Measurements from ENCODE around the gene RNF128.

RNF128 gene, protein sequence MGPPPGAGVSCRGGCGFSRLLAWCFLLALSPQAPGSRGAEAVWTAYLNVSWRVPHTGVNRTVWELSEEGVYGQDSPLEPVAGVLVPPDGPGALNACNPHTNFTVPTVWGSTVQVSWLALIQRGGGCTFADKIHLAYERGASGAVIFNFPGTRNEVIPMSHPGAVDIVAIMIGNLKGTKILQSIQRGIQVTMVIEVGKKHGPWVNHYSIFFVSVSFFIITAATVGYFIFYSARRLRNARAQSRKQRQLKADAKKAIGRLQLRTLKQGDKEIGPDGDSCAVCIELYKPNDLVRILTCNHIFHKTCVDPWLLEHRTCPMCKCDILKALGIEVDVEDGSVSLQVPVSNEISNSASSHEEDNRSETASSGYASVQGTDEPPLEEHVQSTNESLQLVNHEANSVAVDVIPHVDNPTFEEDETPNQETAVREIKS

DNA sequence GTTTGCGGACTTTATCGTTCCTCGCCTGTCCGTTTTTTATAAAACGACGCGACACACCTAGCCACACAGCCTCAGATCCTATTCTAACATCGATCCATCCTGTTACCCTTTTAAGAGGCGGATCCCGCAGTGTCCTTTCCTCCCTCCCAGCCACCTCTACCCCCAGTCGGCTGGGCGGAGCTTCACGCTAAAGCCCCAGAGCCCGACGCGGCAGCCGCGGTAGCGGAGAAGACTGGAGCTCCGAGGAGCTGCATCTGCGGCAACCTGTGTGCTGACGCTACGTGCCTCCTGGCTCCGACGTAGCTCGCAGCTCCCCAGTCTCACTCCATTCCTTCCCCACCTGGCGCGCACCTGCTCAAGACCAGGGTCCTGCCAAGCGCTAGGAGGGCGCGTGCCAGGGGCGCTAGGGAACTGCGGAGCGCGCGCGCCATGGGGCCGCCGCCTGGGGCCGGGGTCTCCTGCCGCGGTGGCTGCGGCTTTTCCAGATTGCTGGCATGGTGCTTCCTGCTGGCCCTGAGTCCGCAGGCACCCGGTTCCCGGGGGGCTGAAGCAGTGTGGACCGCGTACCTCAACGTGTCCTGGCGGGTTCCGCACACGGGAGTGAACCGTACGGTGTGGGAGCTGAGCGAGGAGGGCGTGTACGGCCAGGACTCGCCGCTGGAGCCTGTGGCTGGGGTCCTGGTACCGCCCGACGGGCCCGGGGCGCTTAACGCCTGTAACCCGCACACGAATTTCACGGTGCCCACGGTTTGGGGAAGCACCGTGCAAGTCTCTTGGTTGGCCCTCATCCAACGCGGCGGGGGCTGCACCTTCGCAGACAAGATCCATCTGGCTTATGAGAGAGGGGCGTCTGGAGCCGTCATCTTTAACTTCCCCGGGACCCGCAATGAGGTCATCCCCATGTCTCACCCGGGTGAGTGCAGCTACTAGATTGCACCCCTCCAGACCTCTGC, at the start of gene RNF128:
RNF128 (plus strand) TSS at position 217 of the 953 bp plus-strand sequence; CDS start at position 430, 213 bp downstream.
- peak; percentile 20 to 78 for DNase-seq

GRCh38 chrX:106680716-106681115, 45.8 kb upstream of the RNF128 start:
- DNase-seq: peak in 1 of 2 experiments; percentile 1

DNA sequence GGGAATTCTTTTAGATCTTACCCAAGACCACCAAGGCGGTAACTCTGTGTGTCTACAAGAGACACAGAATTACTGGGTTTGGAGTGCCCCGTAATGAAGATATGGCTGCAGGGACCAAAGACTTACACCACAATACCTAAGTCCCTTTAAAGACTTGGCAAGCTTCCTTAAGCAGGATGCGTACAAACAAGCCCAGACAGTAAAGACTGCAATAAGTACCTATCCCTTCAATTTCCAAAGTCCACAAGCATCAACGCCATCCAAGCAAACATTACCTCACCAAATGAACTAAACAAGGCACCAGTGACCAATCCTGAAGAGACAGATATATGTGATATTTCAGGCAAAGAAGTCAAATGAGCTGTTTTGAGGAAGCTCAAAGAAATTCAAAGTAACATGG, 42.3 kb upstream of the RNF128 start:
- no peak for DNase-seq

DNA sequence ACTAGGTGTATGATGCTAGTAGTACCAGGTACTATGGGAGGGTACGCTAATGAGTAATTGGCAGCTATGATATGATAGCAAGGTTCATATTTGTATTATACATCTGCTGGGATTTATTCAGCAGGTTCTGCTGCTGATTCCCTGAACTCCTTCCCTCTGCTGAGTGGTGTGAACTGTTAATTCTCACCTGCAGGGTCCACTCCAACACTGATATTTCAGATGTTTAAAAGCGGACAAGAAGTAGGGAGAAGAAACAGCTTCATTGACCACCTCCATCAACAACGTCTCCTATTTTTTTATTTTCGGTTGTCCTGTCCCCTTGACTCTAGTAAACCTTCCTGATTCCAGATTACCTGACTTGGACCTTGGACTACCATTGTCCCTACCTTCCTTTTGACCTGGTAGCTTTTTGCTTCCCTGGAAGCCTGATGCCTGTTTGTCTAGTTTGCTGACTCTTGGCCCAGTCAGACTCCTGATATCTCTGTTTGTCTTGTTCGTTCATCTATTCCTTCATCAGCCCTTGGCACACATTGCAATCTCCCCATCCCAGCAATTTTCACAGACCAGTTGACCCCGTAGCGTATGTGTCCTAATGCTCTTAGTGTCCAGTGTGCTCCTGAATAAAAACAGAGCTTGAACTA, 34.0 kb upstream of the RNF128 start:
- DNase-seq: no peak

GRCh38 chrX:106696502-106696901, 30.0 kb upstream of the RNF128 start:
- DNase-seq: no peak

- no peak for DNase-seq
Measured at GRCh38 chrX:106698693-106699092, 27.8 kb upstream of the RNF128 start.

DNA sequence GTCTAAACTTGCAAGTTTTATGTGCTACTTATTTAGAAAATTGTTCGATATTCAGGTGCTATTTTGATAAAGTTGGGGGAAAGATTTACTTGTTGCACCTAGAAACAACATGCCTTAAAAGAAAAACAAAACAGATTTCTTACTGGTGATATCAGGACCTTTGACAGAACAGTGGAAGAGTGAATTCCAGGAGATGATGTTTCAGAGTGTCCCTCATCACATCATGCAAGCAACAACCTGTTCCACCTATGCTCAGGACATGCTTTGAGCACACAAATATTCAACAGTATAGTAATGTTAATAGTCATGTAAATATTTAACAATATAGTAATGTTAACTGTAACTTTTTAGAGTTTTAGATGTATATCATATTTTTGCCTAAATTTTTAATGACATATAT, 23.9 kb upstream of the RNF128 start:
- DNase-seq: no peak

DNA sequence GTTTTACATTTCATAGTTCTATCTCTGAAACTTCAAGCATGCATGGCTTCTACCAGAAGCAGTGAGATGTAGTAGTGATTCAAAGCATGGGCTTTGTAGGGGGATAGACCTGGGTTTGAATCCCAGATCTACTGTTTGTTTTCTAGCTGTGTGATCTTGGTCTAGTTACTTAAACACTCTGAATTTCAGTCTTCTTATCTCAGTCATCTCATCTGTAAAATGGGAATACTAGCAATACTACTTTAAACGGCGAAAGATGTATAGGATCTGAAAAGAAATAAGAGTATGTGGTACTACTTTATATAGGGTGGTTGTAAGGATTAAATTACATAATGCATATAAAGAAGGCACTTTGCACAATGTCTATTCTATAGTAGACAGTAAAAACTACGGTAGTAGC, 20.0 kb upstream of the RNF128 start:
- DNase-seq: no peak

- DNase-seq: no peak
Measured at GRCh38 chrX:106707771-106708454, 18.6 kb upstream of the RNF128 start.

GRCh38 chrX:106710771-106711170, 15.7 kb upstream of the RNF128 start:
- no peak for DNase-seq

- no peak for DNase-seq
Measured at GRCh38 chrX:106711375-106711774, 15.1 kb upstream of the RNF128 start.

DNA sequence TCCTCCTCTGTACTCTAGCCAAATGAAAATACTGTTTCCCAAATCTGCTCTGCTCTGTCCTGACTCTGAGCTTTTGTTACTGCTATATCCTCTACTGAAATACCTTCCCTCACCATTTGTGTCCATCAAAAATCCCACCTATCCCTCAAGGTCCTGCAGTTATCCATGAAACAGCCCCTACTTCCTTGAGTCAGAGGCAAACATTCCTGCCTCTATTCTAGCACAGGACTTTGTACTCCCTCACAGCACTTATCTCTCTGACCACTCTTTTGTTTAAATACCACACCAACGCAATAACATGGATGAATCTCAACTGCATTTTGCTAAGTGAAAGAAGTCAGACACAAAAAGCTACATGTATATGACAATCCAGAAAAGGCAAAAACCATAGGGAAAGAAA, 10.5 kb upstream of the RNF128 start:
- no peak for DNase-seq

DNA sequence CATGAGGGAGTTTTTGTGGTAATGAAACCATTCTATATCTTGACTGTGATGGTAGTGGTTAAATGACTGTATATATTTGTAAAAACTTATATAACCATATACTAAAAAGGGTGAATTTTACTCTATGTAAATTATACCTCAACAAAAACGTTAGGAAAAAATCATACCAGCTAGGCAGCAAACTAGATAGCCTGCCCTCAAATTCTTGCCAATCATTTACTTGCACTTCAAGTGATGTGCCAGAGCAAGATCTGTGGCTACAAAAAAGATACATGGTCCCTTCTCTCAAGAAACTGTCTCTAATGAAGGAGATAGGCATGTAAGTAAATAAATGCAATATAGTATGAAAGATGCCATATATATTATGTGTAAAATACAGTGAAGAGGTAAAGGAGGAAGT, 10.0 kb upstream of the RNF128 start:
- no peak for DNase-seq

DNA sequence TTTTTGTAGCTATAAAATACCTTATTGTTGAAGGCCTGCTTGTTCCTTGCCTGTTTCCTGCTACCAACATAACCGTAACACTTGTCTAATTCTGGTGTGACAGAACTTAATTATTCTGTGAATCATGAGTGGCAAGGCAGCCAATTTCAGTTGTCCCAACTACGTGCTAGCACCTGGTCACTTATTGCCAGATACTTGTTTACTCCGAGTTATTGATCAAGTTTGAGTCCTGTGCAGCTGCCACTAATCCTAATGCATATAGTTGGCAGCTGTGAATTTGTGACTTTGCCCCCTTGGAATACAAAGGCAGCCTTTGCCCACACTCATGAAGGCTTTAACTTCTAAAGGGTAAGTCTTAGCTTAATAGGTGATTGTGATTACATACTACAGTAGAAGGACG, 7.8 kb upstream of the RNF128 start:
- no peak for DNase-seq

GRCh38 chrX:106725931-106726330, 570 bp upstream of the RNF128 start:
- peak in 1 of 2 experiments; percentile 14 for DNase-seq

- no peak for DNase-seq
Measured at GRCh38 chrX:106728337-106728736, 1.8 kb downstream of the RNF128 start.

DNA sequence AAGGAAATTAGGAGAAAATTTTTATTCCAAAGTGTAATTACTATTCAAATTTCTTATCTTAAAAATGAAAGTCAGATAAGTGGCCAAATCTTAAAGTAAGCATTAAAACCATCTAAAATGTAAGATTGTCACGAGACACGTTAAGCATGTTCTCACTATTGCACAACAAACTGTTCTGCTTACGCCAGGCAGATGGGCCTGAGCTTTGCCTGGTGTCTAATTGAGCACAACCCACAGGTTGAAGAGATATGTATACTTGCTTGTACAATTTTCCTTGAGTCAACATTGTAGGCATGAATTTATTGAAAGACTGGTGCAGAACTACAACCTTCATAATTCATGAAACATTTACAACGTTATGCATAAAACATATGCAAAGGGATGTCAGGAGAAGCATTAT, 3.9 kb downstream of the RNF128 start:
- DNase-seq: peak; percentile 3 to 47

- no peak for DNase-seq
Measured at GRCh38 chrX:106731590-106731989, 5.1 kb downstream of the RNF128 start.

- peak in 1 of 2 experiments; percentile 0 for DNase-seq
Measured at GRCh38 chrX:106734827-106735226, 8.3 kb downstream of the RNF128 start.

DNA sequence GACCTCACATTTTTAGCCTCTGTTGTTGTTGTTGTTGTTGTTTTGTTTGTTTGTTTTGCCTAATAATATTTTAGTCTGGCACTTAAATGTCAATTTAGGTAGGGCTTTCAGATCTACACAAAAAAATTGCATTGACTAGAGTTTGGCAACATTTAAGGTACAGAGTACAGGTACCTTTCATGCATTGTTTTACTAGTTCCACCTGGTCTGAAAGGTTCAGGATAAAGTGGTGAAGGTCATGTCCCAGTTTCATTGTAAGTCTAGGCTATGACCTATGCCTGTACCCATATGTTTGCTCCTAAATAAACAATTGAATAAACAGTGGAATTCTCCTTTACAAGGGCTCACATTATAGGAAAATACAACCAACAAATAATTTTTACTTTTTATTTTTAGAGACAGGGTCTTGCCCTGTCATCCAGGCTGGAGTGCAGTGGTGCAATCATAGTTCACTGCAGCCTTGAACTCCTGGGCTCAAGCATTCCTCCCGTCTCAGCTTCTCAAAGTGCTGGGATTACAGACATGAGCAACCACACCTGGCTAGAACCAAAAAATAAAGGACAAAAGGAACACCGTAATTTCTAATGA, 13.8 kb downstream of the RNF128 start:
- no peak for DNase-seq

GRCh38 chrX:106742193-106742592, 15.7 kb downstream of the RNF128 start:
- no peak for DNase-seq

DNA sequence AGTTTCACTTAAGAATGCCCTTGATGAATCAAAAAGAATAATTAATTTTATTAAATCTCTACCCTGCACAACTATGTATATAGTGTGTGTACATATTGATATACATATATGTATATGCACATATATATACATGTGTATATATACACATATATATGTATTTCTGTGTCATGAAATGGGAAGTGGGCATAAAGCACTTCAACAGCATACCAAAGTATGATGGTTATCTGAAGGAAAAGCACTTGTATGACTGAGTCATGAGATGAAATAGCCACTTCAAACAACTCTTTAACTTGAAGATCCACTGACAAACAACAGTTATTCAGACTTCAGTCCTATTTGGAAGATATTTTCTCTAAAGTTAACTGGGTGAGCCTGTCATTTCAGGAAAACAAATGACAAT, 16.3 kb downstream of the RNF128 start:
- no peak for DNase-seq
